Dedifferentiated amniotic fluid mesenchymal stem cell (primary cell): Measurements from ENCODE around the gene PTPRJ.

Experiments
- DNase-seq: peaks from one replicate; pipeline ENCODE4 v3.0.0-alpha.2; 2016; ENCODE audit errors: extremely low spot score

The PTPRJ gene

DNA sequence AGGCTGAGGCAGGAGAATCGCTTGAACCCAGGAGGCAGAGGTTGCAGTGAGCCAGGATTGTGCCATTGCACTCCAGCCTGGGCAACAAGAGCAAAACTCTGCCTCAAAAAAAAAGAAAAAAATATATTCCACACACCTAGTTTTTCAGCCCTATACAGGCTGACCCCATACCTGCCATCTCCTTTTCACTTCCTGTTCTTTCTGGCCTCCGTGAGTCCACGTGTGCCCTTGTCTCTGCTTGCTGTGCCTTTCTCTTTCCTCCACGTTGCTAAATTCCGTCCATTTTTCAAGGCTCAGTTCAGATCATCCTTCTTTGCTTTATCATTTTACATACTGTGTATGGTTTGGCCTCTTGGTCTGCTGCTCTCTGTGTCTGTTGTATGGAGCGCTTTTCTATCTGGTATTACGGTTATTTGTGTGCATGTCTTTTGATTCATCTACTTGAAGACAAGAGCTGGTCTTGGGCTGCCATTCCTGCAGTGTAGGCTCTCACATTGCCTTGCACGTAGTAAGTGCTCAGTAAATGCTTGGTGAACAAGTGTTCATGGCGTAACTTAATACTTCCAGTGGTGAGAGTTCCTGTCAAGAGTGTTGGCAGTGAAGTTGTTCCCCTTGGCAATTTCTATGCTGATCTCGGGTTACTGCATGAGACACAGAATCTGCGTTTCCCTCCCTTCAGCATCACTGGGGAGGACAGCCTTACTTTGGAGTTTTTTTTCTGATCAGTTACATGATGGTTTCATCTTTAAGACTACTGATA, 57.5 kb downstream of the PTPRJ start:
- DNase-seq = no peak

DNA sequence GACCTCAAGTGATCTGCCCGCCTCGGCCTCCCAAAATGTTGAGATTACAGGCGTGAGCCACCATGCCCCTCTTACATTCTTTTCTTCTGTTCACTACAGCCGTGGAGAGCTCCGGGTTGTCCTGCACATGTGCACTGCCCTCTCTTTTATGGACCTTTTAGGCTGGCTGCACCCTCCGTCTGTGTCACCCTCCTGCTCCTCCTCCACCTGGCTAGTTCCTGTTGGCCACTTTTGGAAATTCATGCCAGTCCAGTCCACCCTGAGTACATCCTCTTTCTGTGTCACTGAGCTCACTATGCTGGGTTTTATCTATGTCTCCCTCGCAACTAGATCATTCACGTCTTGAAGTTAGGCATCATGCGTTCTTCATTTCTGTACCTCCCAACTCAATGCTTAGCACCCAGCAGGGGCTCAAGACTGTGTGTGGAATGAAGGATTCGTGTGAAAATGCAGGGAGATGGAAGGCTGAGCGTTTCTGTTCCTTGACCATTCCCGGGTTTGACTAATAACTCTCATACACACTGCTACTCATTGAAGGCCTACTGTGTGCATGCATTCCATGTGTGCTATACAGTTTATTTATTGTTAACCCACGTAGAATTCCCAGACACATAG, 60.6 kb downstream of the PTPRJ start:
- DNase-seq = no peak

DNA sequence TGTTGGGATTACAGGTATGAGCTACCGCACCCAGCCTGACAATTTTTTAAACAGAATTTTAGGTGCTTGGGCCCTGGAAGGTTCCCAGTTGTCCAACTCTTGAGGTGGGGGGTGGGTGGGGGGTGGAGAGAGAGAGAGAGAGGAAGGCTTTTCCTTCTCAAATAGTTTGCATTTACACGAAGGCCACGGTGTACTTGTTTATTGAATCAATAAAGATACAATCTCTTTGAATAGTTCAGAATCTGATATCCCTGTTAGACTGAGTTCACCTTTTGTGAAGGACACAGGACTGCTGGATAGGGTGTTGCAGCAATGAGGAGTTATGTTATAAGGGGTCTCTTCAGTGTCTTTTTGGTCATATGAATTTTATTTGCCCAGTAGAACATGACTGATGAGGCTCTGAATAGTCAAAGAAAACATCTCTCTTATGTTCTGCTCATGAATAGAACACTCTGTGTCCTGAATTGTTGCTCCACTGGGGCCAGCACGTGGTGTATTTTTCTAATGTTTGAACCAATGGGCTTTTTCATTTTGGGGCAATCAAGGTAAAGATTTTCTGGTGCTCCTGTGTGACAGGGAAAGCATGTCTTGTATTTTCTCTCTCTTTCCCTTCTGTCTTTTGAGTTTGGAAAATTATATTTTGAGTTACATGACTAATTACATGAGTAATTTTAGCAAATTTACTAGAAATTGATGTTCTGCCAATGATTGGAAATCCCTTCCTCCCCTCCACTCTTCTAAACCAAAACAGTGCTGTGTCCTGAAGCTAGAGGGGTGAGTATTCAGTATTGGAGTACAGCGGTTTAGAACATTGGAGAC, 61.7 kb downstream of the PTPRJ start:
- no peak for DNase-seq

DNA sequence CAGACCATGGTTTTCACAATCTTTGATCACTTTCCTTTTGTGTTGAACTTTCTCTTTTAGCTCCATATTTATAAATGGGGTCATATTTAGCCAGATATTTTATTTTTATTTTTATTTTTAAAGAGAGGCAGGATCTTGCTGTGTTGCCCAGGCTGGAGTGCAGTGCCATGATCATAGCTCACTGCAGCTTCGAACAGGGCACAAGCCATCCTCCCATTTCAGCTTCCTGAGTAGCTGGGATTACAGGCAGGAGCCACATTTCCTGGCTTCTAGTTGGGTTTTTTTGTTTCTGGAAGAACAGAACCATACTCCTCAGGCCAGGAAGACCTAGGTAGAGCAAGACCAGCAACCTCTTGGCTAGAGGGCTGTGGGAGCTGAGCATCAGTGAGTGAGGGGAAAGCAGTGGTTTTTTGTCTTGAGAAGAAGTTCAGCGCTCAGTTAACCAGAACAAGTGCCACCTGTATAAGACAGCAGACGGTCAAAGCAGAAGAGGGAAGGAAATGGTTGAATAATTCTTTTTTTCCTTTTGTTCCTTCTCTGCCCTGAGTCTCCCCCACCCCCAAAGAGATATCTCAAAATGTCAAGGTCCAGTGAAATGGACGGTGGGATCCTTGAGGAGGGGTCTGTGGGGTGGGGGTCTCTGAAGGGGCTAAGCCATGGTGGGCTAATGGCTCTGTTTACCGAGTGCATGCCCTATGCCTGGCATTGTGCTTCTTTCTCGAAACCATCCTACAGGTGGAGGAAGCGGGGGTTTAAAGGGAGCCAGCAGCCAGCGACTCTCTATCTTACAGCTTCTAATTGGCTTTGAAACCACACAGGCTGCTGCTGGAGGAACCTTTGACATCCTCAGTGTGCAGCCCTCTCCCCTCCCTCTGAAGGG, 63.0 kb downstream of the PTPRJ start:
- no peak for DNase-seq

DNA sequence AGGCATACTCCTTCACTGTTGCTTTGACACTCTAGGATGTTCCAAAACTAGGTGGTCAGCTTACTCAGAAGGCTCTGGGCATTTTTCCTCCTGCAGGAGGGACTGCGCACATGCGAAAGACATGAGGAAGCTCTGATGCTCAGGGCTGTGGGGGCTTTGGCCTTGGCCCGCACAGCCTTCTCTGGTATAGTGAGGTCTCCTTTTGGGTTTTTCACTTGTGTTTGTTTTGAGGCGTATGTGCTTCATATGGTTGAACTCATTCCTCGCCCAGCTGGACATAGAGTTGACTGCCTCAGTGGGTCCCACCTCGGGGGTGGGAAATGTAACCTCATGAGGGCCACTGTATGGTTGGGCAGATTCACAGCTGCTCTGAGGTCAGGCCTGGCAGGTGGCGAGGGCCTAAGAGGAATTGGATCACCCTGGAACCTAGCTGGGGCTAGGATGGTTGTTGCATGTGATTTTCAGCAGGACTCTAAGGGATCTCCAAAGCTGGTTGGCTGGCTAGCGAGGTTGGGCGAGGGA, 63.7 kb downstream of the PTPRJ start:
- no peak for DNase-seq

DNA sequence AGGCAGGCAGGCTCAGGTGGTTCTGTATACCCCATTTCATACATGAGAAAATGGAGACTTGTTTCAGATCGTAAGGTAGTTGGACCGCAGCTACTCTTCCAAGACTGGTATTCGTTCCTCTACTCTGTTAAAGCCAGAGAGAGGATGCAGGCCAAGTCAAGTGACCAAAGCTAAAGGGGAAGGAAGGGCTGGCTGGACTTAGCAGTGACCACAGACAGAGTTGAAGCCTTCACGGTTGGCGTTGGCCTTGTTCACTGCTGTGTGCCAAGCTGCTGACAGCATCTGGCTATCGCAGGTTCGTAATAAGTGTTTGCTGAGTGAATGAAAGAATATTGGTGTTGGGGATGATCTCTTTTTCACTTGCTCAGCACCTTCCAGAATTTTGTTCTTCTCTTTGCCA, 64.2 kb downstream of the PTPRJ start:
- DNase-seq = no peak

DNA sequence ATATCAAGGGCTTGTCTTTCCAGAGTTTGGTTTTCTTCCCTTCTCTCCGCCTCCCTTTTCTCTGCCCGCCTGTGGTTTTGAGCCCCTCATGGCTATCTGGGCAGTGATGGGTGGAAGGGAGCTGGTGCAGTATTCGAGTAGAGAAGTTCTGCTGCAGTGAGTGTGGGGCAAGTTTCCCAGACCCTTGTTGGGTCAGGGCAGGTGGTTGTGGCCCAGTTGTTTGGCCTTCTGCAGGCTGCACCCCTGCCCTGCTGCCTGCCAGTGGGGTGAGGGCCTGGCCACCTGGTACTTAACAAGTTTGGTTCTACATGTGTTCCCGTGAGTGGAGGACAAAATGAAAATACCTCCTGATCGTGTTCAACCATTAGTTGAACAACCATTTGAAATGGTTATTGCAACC, 65.2 kb downstream of the PTPRJ start:
- DNase-seq = no peak

DNA sequence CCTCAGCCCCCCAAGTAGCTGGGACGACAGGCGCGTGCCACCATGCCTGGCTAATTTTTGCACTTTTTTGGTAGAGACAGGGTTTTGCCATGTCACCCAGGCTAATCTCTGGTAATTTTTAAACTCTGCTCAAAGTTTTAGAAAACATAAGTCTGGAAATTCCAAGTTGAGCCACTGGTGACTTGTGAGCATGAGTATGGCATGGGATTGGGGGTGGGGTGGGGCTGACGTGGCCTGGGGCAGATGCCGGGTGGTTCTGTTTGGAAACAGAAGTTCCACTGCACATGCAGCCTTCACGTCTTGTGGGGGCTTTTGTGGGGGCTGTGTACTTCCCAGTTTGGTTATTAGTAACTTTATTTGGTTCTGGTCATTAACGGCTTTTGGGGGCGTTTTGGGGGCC, 67.3 kb downstream of the PTPRJ start:
- no peak for DNase-seq

DNA sequence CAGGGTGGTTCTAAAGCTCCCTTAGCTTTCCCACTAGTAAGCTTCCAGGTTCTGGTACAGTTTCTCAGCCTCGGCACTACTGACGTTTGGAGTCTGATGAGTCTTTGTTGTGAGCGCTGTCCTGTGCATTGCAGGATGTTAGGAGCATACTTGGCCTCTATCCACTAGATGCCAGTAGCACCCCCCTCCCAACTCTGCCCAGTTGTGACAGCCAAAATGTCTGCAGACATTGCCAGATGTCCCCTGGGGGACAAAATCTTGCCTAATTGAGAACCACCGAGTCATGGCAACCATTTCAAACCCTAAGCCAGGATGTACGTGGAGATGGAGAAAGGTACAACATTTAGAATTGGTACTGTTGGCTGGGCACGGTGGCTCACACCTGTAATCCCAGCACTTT, 68.7 kb downstream of the PTPRJ start:
- DNase-seq = no peak

DNA sequence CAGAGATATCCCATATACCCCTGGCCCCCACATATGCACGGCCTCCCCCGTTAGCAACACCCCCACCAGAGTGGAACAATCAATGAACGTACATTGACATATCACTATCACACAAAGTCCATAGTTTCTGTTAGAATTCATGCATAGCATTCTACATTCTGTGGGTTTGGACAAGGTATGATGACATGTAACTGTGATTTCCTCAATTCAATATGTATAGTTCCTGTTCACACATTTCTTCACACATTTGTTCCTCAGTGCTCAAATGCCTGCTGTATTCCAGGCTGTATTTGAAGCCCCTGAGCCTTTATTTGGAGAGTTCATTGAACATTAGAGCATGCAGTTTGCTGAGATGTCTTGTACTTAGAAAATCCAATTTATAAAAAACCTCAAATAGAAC, 69.9 kb downstream of the PTPRJ start:
- no peak for DNase-seq

DNA sequence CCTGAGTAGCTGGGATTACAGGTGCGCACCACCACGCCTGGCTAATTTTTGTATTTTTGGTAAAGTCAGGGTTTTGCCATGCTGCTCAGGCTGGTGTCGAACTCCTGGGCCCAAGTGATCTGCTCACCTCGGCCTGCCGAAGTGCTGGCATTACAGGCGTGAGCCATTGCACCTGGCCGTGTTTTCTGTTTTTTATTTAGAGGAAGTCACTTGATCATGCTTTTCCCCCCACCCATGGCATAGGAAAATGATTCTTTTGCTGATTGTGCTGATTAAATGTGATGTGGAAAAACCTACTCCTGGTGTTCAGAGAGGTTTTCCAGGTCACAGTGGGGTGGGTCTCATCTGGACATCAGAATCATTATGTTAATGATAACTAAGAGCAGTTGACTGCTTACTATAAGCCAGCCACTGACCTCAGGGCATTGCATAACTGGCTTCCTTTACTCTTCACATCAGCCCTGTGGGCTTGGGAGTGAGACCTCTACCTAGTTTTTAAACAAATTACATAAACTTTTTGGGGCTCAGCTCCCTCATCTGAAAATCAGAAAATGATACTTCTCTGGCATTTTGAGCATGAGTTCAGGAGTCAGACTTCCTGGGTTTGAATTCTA, 71.0 kb downstream of the PTPRJ start:
- DNase-seq = no peak

DNA sequence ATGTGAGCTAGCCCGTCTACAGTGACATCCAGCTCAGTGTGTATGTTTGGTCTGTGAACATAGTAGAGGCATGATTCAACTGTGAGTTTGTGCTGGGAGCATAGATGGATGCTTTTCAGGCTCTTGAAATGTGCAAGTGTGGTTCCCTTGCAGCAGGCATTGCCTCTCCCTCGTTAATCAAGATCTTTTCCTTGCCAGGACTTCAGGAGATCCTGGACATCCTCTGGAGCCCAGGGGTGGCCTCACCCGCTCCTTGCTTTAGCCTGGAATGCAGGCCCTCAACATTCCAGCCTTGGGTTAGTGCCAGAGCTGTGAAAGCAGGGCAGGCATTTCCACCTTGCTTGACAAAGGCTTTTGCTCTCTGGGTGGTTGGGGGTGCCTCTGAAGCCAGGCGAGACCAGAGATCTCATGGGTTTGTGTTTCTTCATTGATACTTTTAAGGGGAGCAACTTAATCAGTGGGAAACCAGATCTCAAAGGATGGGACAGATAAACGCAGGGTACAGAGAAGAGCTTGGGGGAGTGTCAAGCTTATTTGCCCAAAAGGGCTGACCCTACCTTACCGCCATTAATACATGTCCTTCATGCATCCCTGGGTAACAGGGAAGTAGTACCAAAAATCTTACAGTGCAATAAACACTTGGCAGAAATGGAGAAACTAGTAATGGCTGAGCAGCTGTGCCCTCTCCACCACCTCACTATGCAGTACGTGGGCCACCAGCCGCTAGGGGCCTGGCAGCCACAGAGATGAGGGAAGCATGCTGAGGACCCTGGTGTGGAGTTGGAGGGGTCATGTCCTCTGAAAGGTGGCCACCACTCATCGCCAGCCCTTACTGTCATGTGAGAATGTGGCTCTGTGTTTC, 72.1 kb downstream of the PTPRJ start:
- no peak for DNase-seq

DNA sequence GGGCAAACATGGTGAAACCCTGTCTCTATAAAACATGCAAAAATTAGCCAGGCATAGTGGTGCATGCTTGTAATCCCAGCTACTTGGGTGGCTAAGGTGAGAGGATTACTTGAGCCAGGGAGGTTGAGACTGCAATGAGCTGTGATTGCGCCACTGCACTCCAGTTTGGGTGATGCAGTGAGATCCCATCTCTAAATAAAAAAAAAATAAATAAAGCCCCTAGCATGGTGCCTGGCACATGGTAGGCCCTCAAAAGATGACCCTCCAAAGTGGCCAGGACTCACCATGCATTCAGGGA, 74.6 kb downstream of the PTPRJ start:
- no peak for DNase-seq

DNA sequence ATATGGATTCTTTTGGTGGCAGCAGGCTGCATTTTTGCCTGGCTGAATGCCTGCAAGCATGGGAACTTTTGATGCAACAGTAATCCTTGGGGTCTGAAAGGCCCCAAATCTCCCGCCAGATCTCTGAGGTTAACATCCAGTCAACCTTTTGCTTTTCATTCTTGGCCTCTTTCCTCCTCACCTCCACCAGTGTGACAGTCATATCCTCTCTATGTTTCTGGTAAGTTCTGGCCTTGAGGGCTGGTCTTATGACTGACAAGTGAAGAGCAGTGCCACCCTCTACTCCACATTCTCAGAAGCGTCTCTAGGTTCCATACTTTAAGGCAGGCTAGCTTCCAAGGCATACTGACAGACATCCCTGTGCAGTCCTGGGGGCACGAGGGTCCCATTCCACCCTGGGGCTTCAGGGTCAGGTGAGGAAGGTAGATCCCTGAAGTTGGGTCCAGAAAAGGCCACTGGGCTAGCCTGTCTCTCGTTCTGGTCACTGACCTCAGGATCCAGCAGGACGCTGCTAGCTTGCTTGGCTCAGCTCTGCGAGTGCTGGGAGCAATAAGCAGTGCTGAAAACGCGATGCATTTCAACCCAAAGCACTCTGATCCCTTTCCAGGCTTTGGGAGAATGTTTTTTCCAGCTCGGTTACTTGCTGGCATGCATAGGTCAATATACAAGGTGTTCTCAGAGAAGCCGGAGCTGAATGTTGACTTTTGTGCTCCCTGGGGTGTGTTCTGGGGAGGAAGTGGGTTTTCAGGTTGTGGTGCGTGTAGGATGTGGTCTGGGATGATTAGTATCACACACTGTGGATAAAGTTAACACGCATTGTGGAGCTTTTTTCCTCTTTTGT, 75.2 kb downstream of the PTPRJ start:
- DNase-seq = no peak

DNA sequence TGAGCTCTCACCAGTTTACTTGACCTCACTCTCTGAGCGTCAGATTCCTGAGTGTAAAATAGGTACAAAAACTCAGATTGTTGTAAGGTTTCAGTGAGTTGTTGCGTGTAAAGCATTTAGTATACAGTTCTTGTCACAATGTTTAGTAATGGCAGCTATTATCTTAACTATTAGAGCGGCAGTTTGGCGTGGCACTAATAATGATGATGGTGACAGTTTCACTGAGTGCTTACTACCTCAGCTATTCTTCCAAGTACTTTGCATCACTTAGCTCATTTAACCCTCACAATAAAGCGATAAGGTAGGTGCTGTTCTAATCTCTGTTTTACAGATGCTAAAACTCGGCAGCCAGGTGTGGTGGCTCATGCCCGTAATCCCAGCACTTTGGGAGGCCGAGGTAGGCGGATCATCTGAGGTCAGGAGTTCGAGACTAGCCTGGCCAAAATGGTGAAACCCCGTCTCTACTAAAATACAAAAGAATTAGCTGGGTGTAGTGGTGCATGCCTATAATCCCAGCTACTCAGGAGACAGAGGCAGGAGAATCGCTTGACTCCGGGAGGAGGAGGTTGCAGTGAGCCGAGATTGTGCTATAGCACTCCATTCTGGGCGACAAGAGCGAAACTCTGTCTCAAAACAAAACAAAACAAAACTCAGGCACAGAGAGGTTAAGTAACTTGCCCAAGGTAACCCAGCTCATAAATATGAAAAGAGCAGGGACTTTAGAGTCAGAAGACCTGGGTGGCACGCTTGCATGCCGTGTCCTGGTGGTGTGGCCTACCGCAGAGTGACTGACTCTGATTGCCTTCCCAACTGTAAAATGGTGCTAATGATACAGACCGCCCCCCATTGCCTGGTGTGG, 76.2 kb downstream of the PTPRJ start:
- no peak for DNase-seq

DNA sequence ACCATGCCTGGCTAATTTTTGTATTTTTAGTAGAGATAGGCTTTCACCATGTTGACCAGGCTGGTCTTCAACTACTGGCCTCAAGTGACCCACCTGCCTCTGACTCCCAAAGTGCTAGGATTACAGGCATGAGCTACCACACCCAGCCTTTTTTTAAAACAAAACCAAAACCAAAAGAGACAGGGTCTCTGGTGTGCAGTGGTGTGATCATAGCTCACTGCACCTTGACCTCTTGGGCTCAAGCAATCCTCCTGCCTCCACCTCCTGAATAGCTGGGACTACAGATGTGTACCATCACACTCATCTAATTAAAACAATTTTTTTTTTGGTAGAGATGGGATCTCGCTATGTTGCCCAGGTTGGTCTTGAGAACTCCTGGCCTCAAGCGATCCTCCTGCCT, 77.7 kb downstream of the PTPRJ start:
- DNase-seq = no peak

DNA sequence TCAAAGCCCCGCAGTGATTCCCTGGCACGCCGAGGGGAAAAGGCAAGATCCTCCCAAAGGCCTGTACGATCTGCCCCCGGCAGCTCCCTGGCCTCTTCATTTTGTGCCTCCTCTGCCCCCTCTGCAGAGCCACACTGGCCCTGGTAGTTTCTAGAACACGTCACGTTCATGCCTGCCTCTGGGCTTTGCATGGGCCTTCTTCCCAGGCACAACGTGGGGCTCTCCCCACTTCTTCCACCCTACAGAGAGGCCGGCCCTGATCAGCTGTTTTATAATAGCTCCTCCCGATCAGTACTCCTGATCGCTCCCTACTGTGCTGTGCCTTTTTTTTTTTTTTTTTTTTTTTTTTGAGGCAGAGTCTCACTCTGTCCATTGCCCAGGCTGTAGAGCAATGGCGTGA, 78.4 kb downstream of the PTPRJ start:
- no peak for DNase-seq

DNA sequence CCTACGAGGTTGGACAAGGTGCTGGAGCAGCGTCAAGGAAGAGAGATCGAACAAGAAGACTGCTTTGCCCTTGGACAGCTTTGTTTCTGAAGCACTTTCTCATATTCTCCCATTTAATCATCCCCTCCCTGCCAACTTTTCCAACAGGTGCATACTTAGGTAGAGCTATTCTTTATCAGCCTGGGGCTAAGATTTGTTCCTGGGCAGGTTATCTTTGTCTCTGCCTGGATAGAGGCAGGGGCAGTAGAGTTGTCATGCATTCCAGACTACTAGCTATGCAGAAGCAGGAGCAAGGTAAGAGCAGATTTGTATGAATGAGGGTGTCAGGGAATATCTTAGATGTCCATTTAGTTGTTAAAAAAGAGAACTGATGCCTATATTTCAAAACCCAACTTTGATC, 82.3 kb downstream of the PTPRJ start:
- DNase-seq = no peak
